K562 (cell line): ENCODE data around the gene CABLES1. TPM values are rescaled to one million over a fixed set of nuclear protein-coding genes. Genes with fewer than 3 reads are reported as not detected.

Source experiments
- ATAC-seq: fragments of 200-7000 bp; cut with Tn5 transposase; 3 replicates; pipeline ENCODE4 v1.9.1; 2020; ENCODE audit warnings: moderate library complexity
- BruUV-seq: library from RNA; stranded (reverse); fragments of 400-500 nt; replicated peaks from 2 replicates; lab custom pipeline; 2021; lab: Mats Ljungman, UMichigan
- CTCF ChIA-PET: fragments of 300-600 bp; formaldehyde crosslinking; extraction: SDS; loops from one replicate; lab custom pipeline; 2021; ENCODE audit warnings: low intra/inter-chr PET ratio; lab: Yijun Ruan, JAX
- POLR2A ChIA-PET: fragments of 300-600, 350-650 bp; sonication (Branson Sonifier 250); formaldehyde crosslinking; extraction: SDS; loops from one replicate; lab custom pipeline; 2021; ENCODE audit warnings: antibody characterized with exemption, inconsistent platforms; lab: Yijun Ruan, JAX
- DNase-seq, 4 experiments: peaks; one replicate each; pipeline versions ENCODE4 v3.0.0 to v3.0.0-alpha.2; 2011 to 2018; ENCODE audit warnings: low spot score in 3 of 4, mixed read lengths in 3 of 4; ENCODE audit errors: extremely low read depth in 1 of 4
- FAIRE-seq: peaks from 2 replicates; lab custom pipeline; 2011; peaks lifted over from hg19 to GRCh38; lab: Jason Lieb, UNC
- H2AFZ ChIP-seq: 2 replicates; pipeline ENCODE4 v1.6.0; 2011; ENCODE audit warnings: low read depth, low read length, control low read depth, inconsistent platforms
- H3K27ac ChIP-seq: fragments of 200-600 bp; 3 replicates; pipeline ENCODE4 v1.8.0; 2011; ENCODE audit warnings: low read depth, mild to moderate bottlenecking, control low read depth, inconsistent platforms, low read length, moderate library complexity, mixed read lengths; ENCODE audit errors: extremely low read depth
- H3K27me3 ChIP-seq, 2 experiments: fragments of 300-600 bp in 1 of 2; 2 replicates in 1 of 2; 3 replicates in 1 of 2; pipeline versions ENCODE4 v1.6.0 to v1.8.0; 2011; ENCODE audit warnings: inconsistent platforms in 2 of 2, low read length in 2 of 2, mild to moderate bottlenecking in 1 of 2, mixed read lengths in 1 of 2, moderate library complexity in 1 of 2; ENCODE audit not compliant: control insufficient read depth in 2 of 2, insufficient read depth in 2 of 2
- H3K36me3 ChIP-seq: fragments of 300-600 bp; 3 replicates; pipeline ENCODE4 v1.8.0; 2011; ENCODE audit warnings: mild to moderate bottlenecking, low read length, inconsistent platforms; ENCODE audit not compliant: control insufficient read depth, insufficient read depth
- H3K4me1 ChIP-seq, 2 experiments: fragments of 200-600 bp in 1 of 2; replicated peaks in 1 of 2; 2 replicates in 1 of 2; 3 replicates in 1 of 2; pipeline versions ENCODE4 v1.5.1 to v1.8.0; 2011; ENCODE audit warnings: inconsistent platforms in 2 of 2, low read length in 2 of 2, mild to moderate bottlenecking in 1 of 2, mixed read lengths in 1 of 2, moderate library complexity in 1 of 2; ENCODE audit not compliant: control insufficient read depth in 2 of 2, insufficient read depth in 2 of 2
- H3K4me2 ChIP-seq: 2 replicates; pipeline ENCODE4 v1.6.1; 2011; ENCODE audit warnings: low read length, control low read depth, inconsistent platforms, mixed read lengths; ENCODE audit not compliant: insufficient read depth
- H3K4me3 ChIP-seq: fragments of 200-600 bp; sonication (generic), shearing (Covaris generic); 2 replicates; pipeline ENCODE4 v1.5.1; 2016; ENCODE audit warnings: control low read depth, inconsistent platforms
- H3K79me2 ChIP-seq: fragments of 200-600 bp; 3 replicates; pipeline ENCODE4 v1.8.0; 2011; ENCODE audit warnings: low read length, inconsistent platforms; ENCODE audit not compliant: control insufficient read depth, insufficient read depth
- H3K9ac ChIP-seq, 2 experiments: 2 replicates each; pipeline versions ENCODE4 v1.6.0 to v1.6.1; 2011; ENCODE audit warnings: low read depth in 2 of 2, low read length in 2 of 2, control low read depth in 1 of 2, inconsistent platforms in 1 of 2, mild to moderate bottlenecking in 1 of 2, mixed read lengths in 1 of 2; ENCODE audit not compliant: insufficient read depth in 1 of 2
- H3K9me1 ChIP-seq: one replicate; pipeline ENCODE4 v1.6.0; 2011; ENCODE audit warnings: inconsistent platforms, mild to moderate bottlenecking, low read length, moderate library complexity; ENCODE audit not compliant: control insufficient read depth, insufficient read depth
- H3K9me3 ChIP-seq: replicated peaks from 2 replicates; pipeline ENCODE4 v1.5.1; 2011; ENCODE audit warnings: low read depth, low read length, inconsistent platforms; ENCODE audit not compliant: control insufficient read depth, insufficient read depth
- H4K20me1 ChIP-seq: replicated peaks from 2 replicates; pipeline ENCODE4 v1.6.1; 2011; ENCODE audit warnings: low read length, inconsistent platforms, mixed read lengths; ENCODE audit not compliant: control insufficient read depth, insufficient read depth
- ARID3A ChIP-seq: IDR thresholded peaks from 2 replicates; pipeline ENCODE4 v1.6.1; 2012; ENCODE audit warnings: low read depth, low read length, improper control_type of control experiment, borderline replicate concordance
- SNIP1 ChIP-seq: fragments of 450-650 bp; IDR thresholded peaks from 2 replicates; pipeline ENCODE4 v1.7.1; 2017; ENCODE audit warnings: low read depth, mild to moderate bottlenecking
- ZNF436 ChIP-seq: fragments of 250-450, 450-650 bp; sonication (Bioruptor Pico); formaldehyde crosslinking; IDR thresholded peaks from 2 replicates; pipeline ENCODE4 v1.7.0; 2020; ENCODE audit warnings: mild to moderate bottlenecking
- ZNF644 ChIP-seq: fragments of 200-800 bp; sonication (Bioruptor generic); IDR thresholded peaks from 2 replicates; pipeline ENCODE4 v1.6.1; 2016; ENCODE audit warnings: low read depth, missing genetic modification characterization, missing compliant biosample characterization
- WGBS: fragments of 100-300 bp; shearing (Covaris generic); methylation state at CpG from one replicate; pipeline ENCODE4 v1.1.6; 2016; ENCODE audit warnings: low coverage, mixed read lengths; ENCODE audit not compliant: insufficient coverage; ENCODE audit errors: missing lambda C conversion rate; 5-methylcytosine and 5-hydroxymethylcytosine counted together
- in situ Hi-C: fragments of 300-500 bp; cut with MboI; formaldehyde crosslinking; loops from 4 replicates; pipeline ENCODE4 v1.15.0; 2018; ENCODE audit warnings: inconsistent platforms, mixed read lengths
- intact Hi-C: fragments of 100-400 bp; cut with micrococcal nuclease; formaldehyde crosslinking; loops from 2 replicates; pipeline ENCODE4 v1.14.2; 2022
- polyA plus RNA-seq, 8 experiments: library from polyadenylated mRNA; depleted of rRNA in 4 of 8; stranded (reverse) in 5 of 8; unstranded in 3 of 8; fragments of >200 nt; fragmentation: Nextera tagmentation in 2 of 8; fragmentation: Illumina TruSeq in 1 of 8; extraction: Ambion mirVana in 2 of 8; extraction: Trizol in 1 of 8; gene quantifications; 2 replicates each; pipeline versions ENCODE4 v1.2.1 to v1.2.3, GENCODE V29; 2011 to 2014; ENCODE audit warnings: inconsistent platforms in 1 of 8, missing spikeins in 1 of 8
- total RNA-seq, 7 experiments: library from RNA; depleted of rRNA in 6 of 7; stranded (reverse); fragments of >200 nt in 6 of 7; fragmentation: Illumina TruSeq in 2 of 7; extraction: Trizol in 2 of 7; gene quantifications; 2 replicates each; pipeline versions ENCODE4 v1.2.1 to v1.2.3, GENCODE V29; 2011 to 2021; ENCODE audit warnings: low replicate concordance in 1 of 7
- TF ChIP-seq, protein P1 (sequence below): fragments of 250-450 bp; sonication (Bioruptor Pico); IDR thresholded peaks from 2 replicates; pipeline ENCODE4 v1.5.0; 2021; ENCODE audit warnings: mild to moderate bottlenecking, borderline replicate concordance
- TF ChIP-seq, protein P2 (sequence below): fragments of 450-650 bp; formaldehyde crosslinking; IDR thresholded peaks from 2 replicates; pipeline ENCODE4 v1.4.0; 2020; ENCODE audit warnings: mild to moderate bottlenecking, moderate library complexity

The CABLES1 gene
- total and polyA plus RNA-seq, 9 of the 15 experiments (the other 6 are each of a cell fraction or from before 2014, with no cell fraction given), result 0.04 to 0.10 (median 0.06) TPM; not detected in 3

DNA sequence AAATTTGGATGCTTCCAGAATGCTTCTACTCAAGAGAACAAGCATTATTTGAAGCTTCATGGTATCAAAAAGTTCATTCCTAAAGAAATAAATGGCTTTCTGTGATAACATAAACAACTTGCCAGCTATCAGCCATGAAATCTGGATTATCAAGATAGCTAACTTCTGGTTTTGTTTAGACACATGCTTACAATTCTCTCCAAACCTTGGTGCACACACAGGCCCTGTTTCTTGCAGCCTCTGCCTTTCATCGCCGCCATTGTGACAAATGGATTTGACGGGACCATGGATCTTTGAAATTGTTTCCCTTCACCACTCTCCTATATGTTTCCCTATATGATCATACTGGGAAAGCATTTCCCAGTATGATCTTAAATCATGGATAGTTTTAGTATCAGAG lies 47.9 kb upstream of the CABLES1 start:
- no peak for ATAC-seq
- Histone ChIP-seq H3K9me3 (no peaks in the 10 kb centered on the region), H3K4me3 (no peak overlapping the region), H3K27me3 (peaks cover 30 to 32% of the 10 kb centered on the region in 2 experiments), H3K4me1 (no peaks in the 10 kb centered on the region), H4K20me1 (peaks cover 3% of the 10 kb centered on the region; the same call in 1 of the 2 replicates), H3K79me2 (no peaks in the 10 kb centered on the region)
- no peak for DNase-seq
- no TSS peak for BruUV-seq
- TF ChIP-seq SNIP1, result no peak
- no peak for TF ChIP-seq ARID3A
- no peak for TF ChIP-seq ZNF644 (tag)
- TF ChIP-seq, protein P1, sequence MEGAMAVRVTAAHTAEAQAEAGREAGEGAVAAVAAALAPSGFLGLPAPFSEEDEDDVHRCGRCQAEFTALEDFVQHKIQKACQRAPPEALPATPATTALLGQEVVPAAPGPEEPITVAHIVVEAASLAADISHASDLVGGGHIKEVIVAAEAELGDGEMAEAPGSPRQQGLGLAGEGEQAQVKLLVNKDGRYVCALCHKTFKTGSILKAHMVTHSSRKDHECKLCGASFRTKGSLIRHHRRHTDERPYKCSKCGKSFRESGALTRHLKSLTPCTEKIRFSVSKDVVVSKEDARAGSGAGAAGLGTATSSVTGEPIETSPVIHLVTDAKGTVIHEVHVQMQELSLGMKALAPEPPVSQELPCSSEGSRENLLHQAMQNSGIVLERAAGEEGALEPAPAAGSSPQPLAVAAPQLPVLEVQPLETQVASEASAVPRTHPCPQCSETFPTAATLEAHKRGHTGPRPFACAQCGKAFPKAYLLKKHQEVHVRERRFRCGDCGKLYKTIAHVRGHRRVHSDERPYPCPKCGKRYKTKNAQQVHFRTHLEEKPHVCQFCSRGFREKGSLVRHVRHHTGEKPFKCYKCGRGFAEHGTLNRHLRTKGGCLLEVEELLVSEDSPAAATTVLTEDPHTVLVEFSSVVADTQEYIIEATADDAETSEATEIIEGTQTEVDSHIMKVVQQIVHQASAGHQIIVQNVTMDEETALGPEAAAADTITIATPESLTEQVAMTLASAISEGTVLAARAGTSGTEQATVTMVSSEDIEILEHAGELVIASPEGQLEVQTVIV, result no peak
- TF ChIP-seq, protein P2, sequence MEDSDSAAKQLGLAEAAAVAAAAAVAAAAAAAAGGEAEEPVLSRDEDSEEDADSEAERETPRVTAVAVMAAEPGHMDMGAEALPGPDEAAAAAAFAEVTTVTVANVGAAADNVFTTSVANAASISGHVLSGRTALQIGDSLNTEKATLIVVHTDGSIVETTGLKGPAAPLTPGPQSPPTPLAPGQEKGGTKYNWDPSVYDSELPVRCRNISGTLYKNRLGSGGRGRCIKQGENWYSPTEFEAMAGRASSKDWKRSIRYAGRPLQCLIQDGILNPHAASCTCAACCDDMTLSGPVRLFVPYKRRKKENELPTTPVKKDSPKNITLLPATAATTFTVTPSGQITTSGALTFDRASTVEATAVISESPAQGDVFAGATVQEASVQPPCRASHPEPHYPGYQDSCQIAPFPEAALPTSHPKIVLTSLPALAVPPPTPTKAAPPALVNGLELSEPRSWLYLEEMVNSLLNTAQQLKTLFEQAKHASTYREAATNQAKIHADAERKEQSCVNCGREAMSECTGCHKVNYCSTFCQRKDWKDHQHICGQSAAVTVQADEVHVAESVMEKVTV, result no peak
- TF ChIP-seq ZNF436 (CRISPR knock-in tag), result no peak
- TF ChIP-seq, all 486 proteins: peak for 0
- POLR2A ChIA-PET, result interaction anchor here (0.8 kb wide), 2 partner anchors 10 to 238 kb away, joined by 3 read pairs; no protein-coding TSS in a partner anchor
- no peak overlapping the region for H2AFZ ChIP-seq
- no peak overlapping the region for H3K4me2 ChIP-seq
- no peaks in the 10 kb centered on the region for H3K36me3 ChIP-seq
- in situ Hi-C loops, result no loop called here
- CTCF ChIA-PET, result no interaction called here
- no peaks in the 10 kb centered on the region for H3K9me1 ChIP-seq
- no peak overlapping the region for H3K9ac ChIP-seq
- WGBS, result 7% methylated on average over 3 of the region's 3 CpGs
- H3K27ac ChIP-seq, result no peak overlapping the region
- intact Hi-C loops, result no loop called here
- no peak for FAIRE-seq
